ENCODE data around the gene NFATC2IP. TPM values are rescaled to one million over a fixed set of nuclear protein-coding genes. Genes with fewer than 3 reads are reported as not detected.
A peak's percentile ranks its signal among the peaks of the same experiment; 100 is the strongest.
"Not testable (repeated sequence)": the region's sequence is repeated elsewhere in the genome, so short reads cannot be mapped to it uniquely, and the experiment has no call there.

NFATC2IP gene
- total RNA-seq, 1 donor from 2014 or later, result 58.2 TPM

DNA sequence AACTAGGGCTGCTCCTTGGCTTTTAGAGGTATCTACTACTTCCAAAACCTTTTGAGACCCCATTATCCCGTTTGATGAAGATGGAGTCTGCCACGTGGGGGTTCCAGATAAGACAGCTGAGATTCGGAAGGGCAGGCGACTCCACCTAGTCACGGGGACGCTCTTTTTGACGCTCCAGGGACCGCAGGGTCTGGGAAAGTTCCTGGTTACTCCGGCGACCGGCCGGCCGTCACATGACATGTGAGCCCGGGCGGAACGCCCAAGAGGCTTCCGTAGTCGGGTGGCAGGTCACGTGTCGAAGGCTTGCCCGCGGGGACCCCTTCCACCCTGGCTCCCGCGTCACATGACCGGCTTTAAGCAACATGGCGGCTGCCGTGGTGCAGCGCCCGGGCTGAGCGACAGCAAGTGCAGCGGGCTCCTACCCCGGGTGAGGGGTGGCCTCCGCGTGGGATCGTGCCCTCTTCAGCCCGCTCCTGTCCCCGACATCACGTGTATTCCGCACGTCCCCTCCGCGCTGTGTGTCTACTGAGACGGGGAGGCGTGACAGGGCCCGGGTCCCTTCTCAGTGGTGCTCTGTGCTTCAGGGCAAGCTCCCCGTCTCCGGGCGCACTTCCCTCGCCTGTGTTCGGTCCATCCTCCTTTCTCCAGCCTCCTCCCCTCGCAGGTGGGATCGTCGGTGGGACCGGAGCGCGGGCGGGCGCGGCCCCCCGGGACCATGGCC, 23.9 kb downstream of the NFATC2IP start, which contains the start of gene SPNS1:
Gene SPNS1 (plus strand): TSS at position 342 of the 721 bp plus-strand sequence. CDS start 374 bp downstream, at position 716.
- H3K27ac Mint-ChIP-seq, result peak within 1 kb of the TSS; percentile 97
- peaks cover 13% of the 10 kb centered on the region for H3K4me1 Mint-ChIP-seq
- H3K4me3 Mint-ChIP-seq, result peak within 1 kb of the TSS; percentile 93
- DNase-seq (ENCODE audit: low spot score in 2 of 2, unreplicated experiment in 2 of 2), result peak; percentile 92 to 96
- H3K9me3 Mint-ChIP-seq, result no peaks in the 10 kb centered on the region
- no peaks in the 10 kb centered on the region for H3K36me3 Mint-ChIP-seq
- TF ChIP-seq CTCF (IDR thresholded peaks at IDR 0.05; ENCODE audit: unreplicated experiment), result no peak
- H3K27me3 Mint-ChIP-seq (ENCODE audit: low read depth), result no peaks in the 10 kb centered on the region

- Mint-ChIP-seq H3K36me3 (no peaks in the 10 kb centered on the region), H3K9me3 (no peaks in the 10 kb centered on the region), H3K27ac (peak overlapping the region; percentile 92), H3K4me3 (peak overlapping the region; percentile 93), H3K4me1 (peaks cover 13% of the 10 kb centered on the region), H3K27me3 (ENCODE audit: low read depth) (no peaks in the 10 kb centered on the region)
- no peak for DNase-seq (ENCODE audit: low spot score in 2 of 2, unreplicated experiment in 2 of 2)
- TF ChIP-seq CTCF (IDR thresholded peaks at IDR 0.05; ENCODE audit: unreplicated experiment), result no peak
Measured at GRCh38 chr16:28975158-28975599, 24.4 kb downstream of the NFATC2IP start.

GRCh38 chr16:28977703-28978662, 27.2 kb downstream of the NFATC2IP start:
- H3K9me3 Mint-ChIP-seq, result no peaks in the 10 kb centered on the region
- H3K4me3 Mint-ChIP-seq, result no peak overlapping the region
- peak; percentile 43 for TF ChIP-seq CTCF (IDR thresholded peaks at IDR 0.05; ENCODE audit: unreplicated experiment)
- no peak overlapping the region for H3K27ac Mint-ChIP-seq
- H3K27me3 Mint-ChIP-seq (ENCODE audit: low read depth), result no peaks in the 10 kb centered on the region
- H3K4me1 Mint-ChIP-seq, result peaks cover 13% of the 10 kb centered on the region
- DNase-seq (ENCODE audit: low spot score in 2 of 2, unreplicated experiment in 2 of 2), result no peak
- peaks cover 9% of the 10 kb centered on the region for H3K36me3 Mint-ChIP-seq

- not testable (repeated sequence) for H3K4me1 Mint-ChIP-seq; DNase-seq (ENCODE audit: low spot score in 2 of 2, unreplicated experiment in 2 of 2); H3K27me3 Mint-ChIP-seq (ENCODE audit: low read depth); H3K4me3 Mint-ChIP-seq; H3K27ac Mint-ChIP-seq; H3K9me3 Mint-ChIP-seq
- TF ChIP-seq CTCF (IDR thresholded peaks at IDR 0.05; ENCODE audit: unreplicated experiment), result peak; percentile 22
- peaks cover 20% of the 10 kb centered on the region for H3K36me3 Mint-ChIP-seq
Measured at GRCh38 chr16:28980330-28980729, 29.6 kb downstream of the NFATC2IP start.

GRCh38 chr16:28980929-28981328, 30.2 kb downstream of the NFATC2IP start:
- Mint-ChIP-seq H3K36me3 (peaks cover 20% of the 10 kb centered on the region), H3K9me3 (no peaks in the 10 kb centered on the region), H3K27ac (no peak overlapping the region), H3K4me3 (no peak overlapping the region), H3K27me3 (ENCODE audit: low read depth) (no peaks in the 10 kb centered on the region), H3K4me1 (no peaks in the 10 kb centered on the region)
- DNase-seq (ENCODE audit: low spot score in 2 of 2, unreplicated experiment in 2 of 2), result no peak
- TF ChIP-seq CTCF (IDR thresholded peaks at IDR 0.05; ENCODE audit: unreplicated experiment), result no peak
